IMR-90 (cell line): ENCODE measurements around the gene SMAD2. TPM values are rescaled to one million over a fixed set of nuclear protein-coding genes. Genes with fewer than 3 reads are reported as not detected.

Experiments used
- ATAC-seq: fragments of 200-7000 bp; cut with Tn5 transposase; 2 replicates; pipeline ENCODE4 v1.9.1; 2020; ENCODE audit warnings: low read depth, mild to moderate bottlenecking, moderate library complexity
- BruUV-seq: library from RNA; stranded (reverse); fragments of 400-500 nt; replicated peaks from 2 replicates; lab custom pipeline; 2021; lab: Mats Ljungman, UMichigan
- CTCF ChIA-PET: fragments of 300-600 bp; formaldehyde crosslinking; extraction: SDS; loops from one replicate; lab custom pipeline; 2021; ENCODE audit warnings: antibody characterized with exemption; lab: Yijun Ruan, JAX
- POLR2A ChIA-PET: fragments of 300-600 bp; sonication (Branson Sonifier 250); formaldehyde crosslinking; loops from one replicate; lab custom pipeline; 2022; ENCODE audit warnings: antibody characterized with exemption; ENCODE audit not compliant: unreplicated experiment; lab: Charles Lee
- DNase-seq: peaks from one replicate; pipeline ENCODE4 v3.0.0; 2013
- H2AFZ ChIP-seq: replicated peaks from 2 replicates; pipeline ENCODE3; 2013; ENCODE audit warnings: low read length, mild to moderate bottlenecking; ENCODE audit not compliant: poor library complexity
- H2AK5ac ChIP-seq: 2 replicates; pipeline ENCODE4 v1.6.1; 2013; ENCODE audit warnings: low read depth, low read length, inconsistent platforms
- H2AK9ac ChIP-seq: replicated peaks from 2 replicates; pipeline ENCODE3; 2013; ENCODE audit warnings: mild to moderate bottlenecking, low read depth, low read length, moderate library complexity; ENCODE audit not compliant: poor library complexity
- H2BK120ac ChIP-seq: 2 replicates; pipeline ENCODE4 v1.6.1; 2013; ENCODE audit warnings: low read depth, low read length, inconsistent platforms
- H2BK15ac ChIP-seq: 3 replicates; pipeline ENCODE4 v1.6.1; 2013; ENCODE audit warnings: low read depth, low read length, inconsistent platforms
- H2BK20ac ChIP-seq: 2 replicates; pipeline ENCODE4 v1.6.1; 2013; ENCODE audit warnings: low read depth, mild to moderate bottlenecking, inconsistent platforms, low read length, moderate library complexity
- H2BK5ac ChIP-seq: 2 replicates; pipeline ENCODE4 v1.6.1; 2013; ENCODE audit warnings: mild to moderate bottlenecking, low read depth, low read length, inconsistent platforms; ENCODE audit not compliant: poor library complexity, severe bottlenecking
- H3K14ac ChIP-seq: replicated peaks from 2 replicates; pipeline ENCODE4 v1.6.1; 2013; ENCODE audit warnings: low read depth, low read length, inconsistent platforms
- H3K18ac ChIP-seq: 2 replicates; pipeline ENCODE4 v1.6.1; 2013; ENCODE audit warnings: low read depth, low read length, control low read depth
- H3K23ac ChIP-seq: 2 replicates; pipeline ENCODE4 v1.6.1; 2013; ENCODE audit warnings: low read depth, low read length, inconsistent platforms
- H3K27ac ChIP-seq: 2 replicates; pipeline ENCODE4 v1.5.1; 2013; ENCODE audit warnings: mild to moderate bottlenecking, control low read depth, low read length; ENCODE audit not compliant: insufficient read depth
- H3K27me3 ChIP-seq: 2 replicates; pipeline ENCODE4 v1.6.1; 2013; ENCODE audit warnings: low read length; ENCODE audit not compliant: control insufficient read depth, insufficient read depth
- H3K36me3 ChIP-seq: 2 replicates; pipeline ENCODE4 v1.6.1; 2013; ENCODE audit warnings: low read length, mixed read lengths; ENCODE audit not compliant: control insufficient read depth, insufficient read depth
- H3K4ac ChIP-seq: 2 replicates; pipeline ENCODE4 v1.6.1; 2013; ENCODE audit warnings: low read depth, low read length, inconsistent platforms
- H3K4me1 ChIP-seq: 2 replicates; pipeline ENCODE4 v1.6.1; 2013; ENCODE audit warnings: low read length, mixed read lengths; ENCODE audit not compliant: control insufficient read depth, insufficient read depth
- H3K4me2 ChIP-seq: 2 replicates; pipeline ENCODE4 v1.6.1; 2013; ENCODE audit warnings: low read depth, mild to moderate bottlenecking, control low read depth, low read length, moderate library complexity
- H3K4me3 ChIP-seq: 2 replicates; pipeline ENCODE4 v1.5.1; 2013; ENCODE audit warnings: low read depth, mild to moderate bottlenecking, control low read depth, low read length, moderate library complexity; ENCODE audit not compliant: insufficient read depth
- H3K56ac ChIP-seq: 2 replicates; pipeline ENCODE4 v1.6.1; 2013; ENCODE audit warnings: low read length, inconsistent platforms; ENCODE audit not compliant: insufficient read depth; ENCODE audit errors: extremely low read depth
- H3K79me1 ChIP-seq, 2 experiments: 2 replicates each; pipeline ENCODE4 v1.6.1; 2013; ENCODE audit warnings: low read length in 2 of 2, inconsistent platforms in 1 of 2, low read depth in 1 of 2
- H3K9ac ChIP-seq: 2 replicates; pipeline ENCODE4 v1.6.1; 2013; ENCODE audit warnings: low read depth, low read length, control low read depth
- H3K9me1 ChIP-seq: 2 replicates; pipeline ENCODE4 v1.6.1; 2013; ENCODE audit warnings: low read length, inconsistent platforms; ENCODE audit not compliant: insufficient read depth
- H3K9me3 ChIP-seq: 2 replicates; pipeline ENCODE4 v1.6.1; 2013; ENCODE audit warnings: low read length; ENCODE audit not compliant: control insufficient read depth, insufficient read depth
- H4K20me1 ChIP-seq: 2 replicates; pipeline ENCODE4 v1.6.1; 2013; ENCODE audit warnings: low read length, inconsistent platforms; ENCODE audit not compliant: insufficient read depth
- H4K5ac ChIP-seq: 2 replicates; pipeline ENCODE4 v1.6.1; 2013; ENCODE audit warnings: mild to moderate bottlenecking, low read depth, low read length, control low read depth
- H4K8ac ChIP-seq, 2 experiments: 2 replicates each; pipeline ENCODE4 v1.6.1; 2013; ENCODE audit warnings: low read depth in 2 of 2, low read length in 2 of 2, control low read depth in 1 of 2, inconsistent platforms in 1 of 2
- H4K91ac ChIP-seq: 2 replicates; pipeline ENCODE4 v1.6.1; 2013; ENCODE audit warnings: low read depth, low read length, inconsistent platforms; ENCODE audit not compliant: insufficient read depth
- BHLHE40 ChIP-seq: fragments of 150-350 bp; IDR thresholded peaks from 2 replicates; pipeline ENCODE4 v1.6.1; 2016; ENCODE audit warnings: mild to moderate bottlenecking, low read depth, low read length
- CEBPB ChIP-seq: IDR thresholded peaks from 2 replicates; pipeline ENCODE4 v1.6.1; 2012; ENCODE audit warnings: low read depth, low read length, improper control_type of control experiment
- CHD1 ChIP-seq: IDR thresholded peaks from 2 replicates; pipeline ENCODE4 v1.6.1; 2012; ENCODE audit warnings: low read depth, low read length, improper control_type of control experiment
- FOS ChIP-seq: fragments of 150-350 bp; IDR thresholded peaks from 2 replicates; pipeline ENCODE4 v1.6.1; 2016; ENCODE audit warnings: low read depth, low read length
- MAFK ChIP-seq: IDR thresholded peaks from 2 replicates; pipeline ENCODE4 v1.6.1; 2012; ENCODE audit warnings: low read depth, low read length, improper control_type of control experiment
- MXI1 ChIP-seq: IDR thresholded peaks from 2 replicates; pipeline ENCODE4 v1.6.1; 2012; ENCODE audit warnings: low read depth, mild to moderate bottlenecking, low read length, moderate library complexity, borderline replicate concordance
- NFE2L2 ChIP-seq: fragments of 150-350 bp; IDR thresholded peaks from 2 replicates; pipeline ENCODE4 v1.6.1; 2016; ENCODE audit warnings: low read depth, mild to moderate bottlenecking, low read length
- POLR2A ChIP-seq: IDR thresholded peaks from 2 replicates; pipeline ENCODE4 v1.6.1; 2012; ENCODE audit warnings: mild to moderate bottlenecking, low read depth, low read length
- SMC3 ChIP-seq: fragments of 150-350 bp; IDR thresholded peaks from 2 replicates; pipeline ENCODE4 v1.6.1; 2016; ENCODE audit warnings: low read depth, mild to moderate bottlenecking, antibody characterized with exemption, low read length, moderate library complexity
- WGBS, 2 experiments: methylation state at CpG; one replicate each; pipeline versions ENCODE4 v1.1.5 to v1.1.7; 2013; ENCODE audit warnings: missing lambda C conversion rate in 2 of 2; ENCODE audit not compliant: insufficient read length in 1 of 2; ENCODE audit errors: extremely low coverage in 2 of 2; 5-methylcytosine and 5-hydroxymethylcytosine counted together
- dilution Hi-C: fragments of 300-500 bp; cut with HindIII; formaldehyde crosslinking; loops from one replicate; pipeline ENCODE4 v1.14.3; 2018; ENCODE audit warnings: low sequenced_read_pairs; ENCODE audit not compliant: unreplicated experiment
- in situ Hi-C: fragments of 300-500 bp; cut with MboI; formaldehyde crosslinking; loops from 3 replicates; pipeline ENCODE4 v1.14.3; 2019; ENCODE audit warnings: low sequenced_read_pairs, inconsistent platforms, mixed read lengths
- intact Hi-C: fragments of 100-400 bp; cut with micrococcal nuclease; formaldehyde crosslinking; loops from 2 replicates; pipeline ENCODE4 v1.10.0; 2022
- polyA plus RNA-seq, 3 experiments: library from polyadenylated mRNA; depleted of rRNA; stranded (reverse); fragments of >200 nt; gene quantifications; 2 replicates each; pipeline ENCODE4 v1.2.3, GENCODE V29; 2012; ENCODE audit warnings: low replicate concordance in 1 of 3
- total RNA-seq: library from RNA; depleted of rRNA; stranded (reverse); fragments of >200 nt; gene quantifications from 2 replicates; pipeline ENCODE4 v1.2.3, GENCODE V29; 2012
- TF ChIP-seq, protein P1 (sequence below): fragments of 150-350 bp; IDR thresholded peaks from 2 replicates; pipeline ENCODE4 v1.6.1; 2016; ENCODE audit warnings: low read depth, mild to moderate bottlenecking, low read length, moderate library complexity, borderline replicate concordance
- TF ChIP-seq, protein P2 (sequence below): fragments of 150-350 bp; IDR thresholded peaks from 2 replicates; pipeline ENCODE4 v1.6.1; 2017; ENCODE audit warnings: mild to moderate bottlenecking, antibody characterized with exemption, low read length, low read depth

The SMAD2 gene
- total and polyA plus RNA-seq, 2 of the 4 experiments (the other 2 are of a cell fraction), result 41.7 to 171 TPM

DNA sequence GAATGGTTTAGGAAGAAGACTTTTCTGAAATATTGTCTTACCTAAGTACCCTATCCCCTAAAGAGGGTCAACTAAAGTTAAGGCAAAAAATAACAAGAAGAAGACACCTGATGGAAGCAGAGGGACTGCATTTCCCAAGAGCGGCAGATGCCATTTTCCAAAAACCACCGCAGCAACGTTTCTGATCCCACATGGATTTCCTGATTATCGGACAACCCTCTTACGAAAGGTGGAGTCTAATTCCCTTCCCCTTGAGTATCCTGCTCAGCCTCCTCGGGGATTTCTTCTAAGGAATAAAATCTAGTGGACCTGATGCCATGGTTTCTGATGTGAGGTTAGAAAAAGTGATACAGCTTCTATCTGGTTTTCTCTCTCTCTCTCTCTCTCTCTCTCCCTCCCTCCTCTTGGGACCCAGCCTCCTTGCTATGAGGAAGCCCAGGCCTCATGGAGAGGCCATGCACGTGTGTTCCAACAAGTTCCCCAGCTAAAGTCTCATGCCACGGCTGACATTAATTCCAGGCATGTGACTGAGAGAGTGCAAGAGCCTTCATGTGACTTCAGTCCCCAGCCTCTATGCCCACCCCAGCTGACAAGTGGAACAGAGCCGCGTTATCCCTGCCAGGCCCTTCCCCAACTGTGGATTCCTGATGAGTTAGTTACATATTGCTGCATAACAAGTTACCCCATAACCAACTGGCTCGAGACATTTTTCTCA, 150.3 kb downstream of the SMAD2 start:
- WGBS, 2 experiments, result 79% methylated on average over 4 of the region's 11 CpGs; no CpG with 5 or more reads in 1 of the 2 experiments
- no peak for ATAC-seq
- Histone ChIP-seq H3K79me1 (no peaks in the 10 kb centered on the region), H3K9me3 (no peaks in the 10 kb centered on the region), H3K9ac (no peak overlapping the region), H2BK120ac (no peak overlapping the region), H3K4me2 (no peak overlapping the region), H2BK20ac (no peak overlapping the region), H3K27ac (no peak overlapping the region), H3K56ac (no peak overlapping the region), H2AK9ac (no peak overlapping the region), H3K14ac (no peak overlapping the region), H3K9me1 (no peaks in the 10 kb centered on the region), H3K27me3 (0 out of 2 replicates have a peak, but pooled peaks cover 2% of the 10 kb centered on the region), H3K4me3 (no peak overlapping the region), H4K8ac (no peak overlapping the region), H2AK5ac (no peak overlapping the region), H3K18ac (no peak overlapping the region), H3K36me3 (no peaks in the 10 kb centered on the region), H2BK5ac (no peak overlapping the region), H4K91ac (no peak overlapping the region), H3K23ac (no peak overlapping the region), H2AFZ (no peak overlapping the region), H3K4ac (no peak overlapping the region), H2BK15ac (no peak overlapping the region), H4K20me1 (no peaks in the 10 kb centered on the region), H3K4me1 (no peaks in the 10 kb centered on the region), H4K5ac (no peak overlapping the region)
- POLR2A ChIA-PET, result no interaction called here
- TF ChIP-seq BHLHE40 (no peak), CEBPB (no peak), CHD1 (no peak), MXI1 (no peak), POLR2A (no peak), NFE2L2 (no peak), MAFK (no peak), FOS (no peak), SMC3 (no peak)
- TF ChIP-seq, protein P1, sequence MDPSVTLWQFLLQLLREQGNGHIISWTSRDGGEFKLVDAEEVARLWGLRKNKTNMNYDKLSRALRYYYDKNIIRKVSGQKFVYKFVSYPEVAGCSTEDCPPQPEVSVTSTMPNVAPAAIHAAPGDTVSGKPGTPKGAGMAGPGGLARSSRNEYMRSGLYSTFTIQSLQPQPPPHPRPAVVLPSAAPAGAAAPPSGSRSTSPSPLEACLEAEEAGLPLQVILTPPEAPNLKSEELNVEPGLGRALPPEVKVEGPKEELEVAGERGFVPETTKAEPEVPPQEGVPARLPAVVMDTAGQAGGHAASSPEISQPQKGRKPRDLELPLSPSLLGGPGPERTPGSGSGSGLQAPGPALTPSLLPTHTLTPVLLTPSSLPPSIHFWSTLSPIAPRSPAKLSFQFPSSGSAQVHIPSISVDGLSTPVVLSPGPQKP, result no peak
- TF ChIP-seq, protein P2, sequence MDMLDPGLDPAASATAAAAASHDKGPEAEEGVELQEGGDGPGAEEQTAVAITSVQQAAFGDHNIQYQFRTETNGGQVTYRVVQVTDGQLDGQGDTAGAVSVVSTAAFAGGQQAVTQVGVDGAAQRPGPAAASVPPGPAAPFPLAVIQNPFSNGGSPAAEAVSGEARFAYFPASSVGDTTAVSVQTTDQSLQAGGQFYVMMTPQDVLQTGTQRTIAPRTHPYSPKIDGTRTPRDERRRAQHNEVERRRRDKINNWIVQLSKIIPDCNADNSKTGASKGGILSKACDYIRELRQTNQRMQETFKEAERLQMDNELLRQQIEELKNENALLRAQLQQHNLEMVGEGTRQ, result no peak
- no TSS peak for BruUV-seq
- in situ Hi-C loops (no loop called here), dilution Hi-C loops (no loop called here), intact Hi-C loops (no loop called here)
- CTCF ChIA-PET, result no interaction called here
- DNase-seq, result no peak
